Activated effector memory CD4-positive, alpha-beta T cell treated with Interleukin-2 at 50 U/mL for 16 hours (primary cell): ENCODE measurements around the gene ZNF500.

ENCODE experiments used
- DNase-seq: peaks from one replicate; pipeline ENCODE4 v3.0.0-alpha.2; 2020

The ZNF500 gene

GRCh38 chr16:4700997-4701743 is 65.8 kb downstream of the ZNF500 start:
- no peak for DNase-seq

- DNase-seq: no peak
Measured at GRCh38 chr16:4700380-4700996, 66.5 kb downstream of the ZNF500 start.

DNA sequence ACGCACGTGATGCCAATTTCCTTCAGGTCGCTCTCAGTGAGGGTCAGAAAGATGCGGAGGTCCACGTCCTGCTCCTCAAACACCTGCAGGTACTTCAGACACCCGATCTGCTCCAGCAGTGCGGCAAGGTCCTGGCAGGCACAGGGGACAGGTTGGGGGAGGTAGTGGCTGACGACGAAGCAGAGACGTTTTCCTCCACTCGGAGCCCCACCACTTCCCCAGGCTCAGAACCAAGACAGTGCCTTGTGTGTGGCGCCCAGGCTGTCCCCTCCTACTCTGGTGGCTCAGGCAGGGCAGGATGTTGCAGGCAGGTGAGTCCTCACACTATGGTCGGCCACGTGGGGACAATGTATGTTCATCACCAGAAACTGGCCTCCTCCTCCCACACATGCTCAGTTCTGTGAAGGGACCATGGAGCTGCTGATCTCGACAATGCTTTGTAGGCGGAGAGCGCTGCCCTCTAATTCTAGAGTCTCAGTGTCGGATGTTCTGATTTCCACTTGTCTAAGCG is 67.9 kb downstream of the ZNF500 start:
- DNase-seq: no peak

DNA sequence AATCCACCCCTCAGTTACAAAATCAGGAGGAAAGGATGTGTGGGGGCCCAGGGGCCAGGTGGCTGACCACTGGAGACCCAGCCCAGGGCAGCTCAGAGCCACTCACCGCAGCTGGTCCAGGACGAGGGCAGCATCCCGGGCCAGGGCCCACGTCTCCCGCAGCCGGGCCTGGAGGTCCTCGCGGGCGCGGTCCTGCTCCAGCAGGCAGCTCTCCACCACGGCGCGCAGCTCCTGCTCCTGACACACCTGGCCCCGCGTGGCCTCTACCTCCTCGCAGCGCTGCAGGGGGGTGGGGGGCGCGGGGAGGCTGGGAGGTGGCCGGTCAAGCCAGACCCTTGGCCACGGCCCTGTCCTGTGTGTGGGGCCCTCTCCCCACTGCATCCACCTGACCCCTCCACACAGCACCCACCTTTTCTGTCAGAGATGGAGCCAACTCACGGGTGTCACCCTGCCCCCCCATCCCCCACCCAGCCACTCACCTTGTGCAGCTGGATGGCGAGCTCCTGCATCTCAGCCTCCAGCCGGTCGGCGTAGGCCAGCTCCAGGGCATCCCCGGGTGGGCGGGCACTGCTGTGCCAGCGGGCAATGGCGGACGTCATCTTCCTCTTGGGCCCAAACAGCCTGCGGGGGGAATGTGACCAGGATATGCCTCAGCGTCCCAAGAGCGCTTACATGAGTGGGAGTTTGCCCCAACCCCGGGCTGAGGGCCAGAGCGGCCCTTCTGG is 68.5 kb downstream of the ZNF500 start:
- DNase-seq: no peak
